ENCODE measurements around the gene MXD1. TPM values are rescaled to one million over a fixed set of nuclear protein-coding genes. Genes with fewer than 3 reads are reported as not detected.

The MXD1 gene
- total RNA-seq, 1 experiment from 2014 or later, result 3.7 TPM

GRCh38 chr2:69954084-69954483 is 39.2 kb downstream of the MXD1 start:
- H3K9me3 Mint-ChIP-seq, result no peaks in the 10 kb centered on the region
- no CpG with 5 or more reads among the region's 1 CpG for WGBS (ENCODE audit: extremely low coverage, insufficient read length, low lambda C conversion rate)
- peaks cover 9% of the 10 kb centered on the region for H3K27me3 Mint-ChIP-seq (ENCODE audit: low read depth)

More at GRCh38 chr2:69954084-69954483, 39.2 kb downstream of the MXD1 start:
- Histone ChIP-seq H3K27me3 (ENCODE audit: insufficient read depth, low read length) (no peaks in the 10 kb centered on the region), H3K23me2 (ENCODE audit: insufficient read length, low read depth, low read length, poor library complexity, severe bottlenecking) (no peaks in the 10 kb centered on the region), H2BK15ac (ENCODE audit: low read depth, low read length) (no peak overlapping the region), H4K91ac (ENCODE audit: insufficient read length, low read depth, low read length) (no peak overlapping the region), H4K20me1 (ENCODE audit: control insufficient read depth, insufficient read depth, insufficient read length) (no peaks in the 10 kb centered on the region), H3K4me2 (ENCODE audit: insufficient read depth, insufficient read length, low read length) (no peak overlapping the region), H2BK20ac (ENCODE audit: low read depth, low read length, poor library complexity, severe bottlenecking) (no peak overlapping the region), H3K14ac (ENCODE audit: insufficient read depth, low read length) (no peak overlapping the region), H2AK5ac (ENCODE audit: insufficient read length, low read length) (no peak overlapping the region), H3K27ac (ENCODE audit: insufficient read length, low read depth, low read length) (no peak overlapping the region), H3K79me1 (ENCODE audit: insufficient read depth, low read depth, low read length, poor library complexity, severe bottlenecking) (no peaks in the 10 kb centered on the region), H4K5ac (ENCODE audit: insufficient read length, low read depth, low read length) (no peak overlapping the region), H2BK120ac (ENCODE audit: low read depth, low read length, poor library complexity, severe bottlenecking) (no peak overlapping the region), H3K23ac (ENCODE audit: insufficient read length, low read depth, low read length) (no peak overlapping the region), H4K8ac (replicated peaks; ENCODE audit: insufficient read length, low read depth, low read length) (no peak overlapping the region), H2AFZ (ENCODE audit: low read length) (no peak overlapping the region), H3K4ac (ENCODE audit: low read depth, low read length) (no peak overlapping the region), H3K4me1 (ENCODE audit: insufficient read depth, low read length) (no peaks in the 10 kb centered on the region), H2BK12ac (ENCODE audit: insufficient read length, low read depth, low read length) (no peak overlapping the region), H3K9ac (ENCODE audit: extremely low read depth, insufficient read length, low read length) (no peak overlapping the region), H3K56ac (ENCODE audit: insufficient read length, low read depth, low read length) (no peak overlapping the region), H3K9me3 (ENCODE audit: control insufficient read depth, low read depth, low read length) (no peaks in the 10 kb centered on the region), H3T11ph (ENCODE audit: low read length) (no peak overlapping the region), H3K79me2 (ENCODE audit: insufficient read depth, low read length) (no peaks in the 10 kb centered on the region), H2BK5ac (ENCODE audit: insufficient read length, low read length) (no peak overlapping the region), H3K18ac (ENCODE audit: insufficient read length, low read depth, low read length) (no peak overlapping the region)
- DNase-seq, result no peak
- Mint-ChIP-seq H3K36me3 (ENCODE audit: insufficient read depth in 1 of 3, low read depth in 3 of 3) (no peaks in the 10 kb centered on the region), H3K4me3 (no peak overlapping the region), H3K4me1 (peaks cover 0 to under 1% of the 10 kb centered on the region in 2 experiments; a peak in 1 of 4 replicates), H3K27ac (no peak overlapping the region)
- TF ChIP-seq, protein P1, sequence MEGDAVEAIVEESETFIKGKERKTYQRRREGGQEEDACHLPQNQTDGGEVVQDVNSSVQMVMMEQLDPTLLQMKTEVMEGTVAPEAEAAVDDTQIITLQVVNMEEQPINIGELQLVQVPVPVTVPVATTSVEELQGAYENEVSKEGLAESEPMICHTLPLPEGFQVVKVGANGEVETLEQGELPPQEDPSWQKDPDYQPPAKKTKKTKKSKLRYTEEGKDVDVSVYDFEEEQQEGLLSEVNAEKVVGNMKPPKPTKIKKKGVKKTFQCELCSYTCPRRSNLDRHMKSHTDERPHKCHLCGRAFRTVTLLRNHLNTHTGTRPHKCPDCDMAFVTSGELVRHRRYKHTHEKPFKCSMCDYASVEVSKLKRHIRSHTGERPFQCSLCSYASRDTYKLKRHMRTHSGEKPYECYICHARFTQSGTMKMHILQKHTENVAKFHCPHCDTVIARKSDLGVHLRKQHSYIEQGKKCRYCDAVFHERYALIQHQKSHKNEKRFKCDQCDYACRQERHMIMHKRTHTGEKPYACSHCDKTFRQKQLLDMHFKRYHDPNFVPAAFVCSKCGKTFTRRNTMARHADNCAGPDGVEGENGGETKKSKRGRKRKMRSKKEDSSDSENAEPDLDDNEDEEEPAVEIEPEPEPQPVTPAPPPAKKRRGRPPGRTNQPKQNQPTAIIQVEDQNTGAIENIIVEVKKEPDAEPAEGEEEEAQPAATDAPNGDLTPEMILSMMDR (conservative IDR thresholded peaks at IDR 0.05), result no peak

All from H9 (cell line).